Osteocyte (in vitro differentiated cells): ENCODE data around the gene SPIRE2. TPM values are rescaled to one million over a fixed set of nuclear protein-coding genes. Genes with fewer than 3 reads are reported as not detected.

ENCODE experiments used
- DNase-seq: peaks from one replicate; pipeline ENCODE4 v3.0.0; 2021; ENCODE audit warnings: mixed read lengths; ENCODE audit not compliant: unreplicated experiment; ENCODE audit errors: extremely low spot score
- H3K27ac Mint-ChIP-seq: one replicate; pipeline ENCODE4 v1.8.0; 2021; ENCODE audit warnings: mild to moderate bottlenecking, mixed read lengths; ENCODE audit not compliant: unreplicated experiment
- H3K27me3 Mint-ChIP-seq: one replicate; pipeline ENCODE4 v1.8.0; 2021; ENCODE audit warnings: mixed read lengths; ENCODE audit not compliant: unreplicated experiment
- H3K36me3 Mint-ChIP-seq: one replicate; pipeline ENCODE4 v1.8.0; 2021; ENCODE audit warnings: mixed read lengths; ENCODE audit not compliant: unreplicated experiment
- H3K4me1 Mint-ChIP-seq: one replicate; pipeline ENCODE4 v1.8.0; 2021; ENCODE audit warnings: mixed read lengths; ENCODE audit not compliant: unreplicated experiment
- H3K4me3 Mint-ChIP-seq: one replicate; pipeline ENCODE4 v1.8.0; 2021; ENCODE audit warnings: mild to moderate bottlenecking, moderate library complexity, mixed read lengths; ENCODE audit not compliant: unreplicated experiment
- H3K9me3 Mint-ChIP-seq: one replicate; pipeline ENCODE4 v1.8.0; 2021; ENCODE audit warnings: mixed read lengths; ENCODE audit not compliant: unreplicated experiment
- total RNA-seq: library from RNA; stranded (reverse); gene quantifications from 2 replicates; pipeline ENCODE4 v1.2.1, GENCODE V29; 2021
- TF ChIP-seq, protein P1 (sequence below): fragments of 200-600 bp; sonication (generic); IDR thresholded peaks from 2 replicates; pipeline ENCODE4 v1.5.0; 2021; ENCODE audit warnings: antibody characterized with exemption, mild to moderate bottlenecking, moderate library complexity

SPIRE2 gene
- total RNA-seq, 1 donor from 2014 or later: 4.6 TPM

GRCh38 chr16:89837014-89837546, 8.8 kb downstream of the SPIRE2 start:
- peak overlapping the region; percentile 94 for H3K27ac Mint-ChIP-seq
- no peak for DNase-seq
- no peaks in the 10 kb centered on the region for H3K27me3 Mint-ChIP-seq
- H3K4me3 Mint-ChIP-seq: peak overlapping the region; percentile 62
- peaks cover 25% of the 10 kb centered on the region for H3K4me1 Mint-ChIP-seq
- H3K9me3 Mint-ChIP-seq: no peaks in the 10 kb centered on the region
- TF ChIP-seq, protein P1, sequence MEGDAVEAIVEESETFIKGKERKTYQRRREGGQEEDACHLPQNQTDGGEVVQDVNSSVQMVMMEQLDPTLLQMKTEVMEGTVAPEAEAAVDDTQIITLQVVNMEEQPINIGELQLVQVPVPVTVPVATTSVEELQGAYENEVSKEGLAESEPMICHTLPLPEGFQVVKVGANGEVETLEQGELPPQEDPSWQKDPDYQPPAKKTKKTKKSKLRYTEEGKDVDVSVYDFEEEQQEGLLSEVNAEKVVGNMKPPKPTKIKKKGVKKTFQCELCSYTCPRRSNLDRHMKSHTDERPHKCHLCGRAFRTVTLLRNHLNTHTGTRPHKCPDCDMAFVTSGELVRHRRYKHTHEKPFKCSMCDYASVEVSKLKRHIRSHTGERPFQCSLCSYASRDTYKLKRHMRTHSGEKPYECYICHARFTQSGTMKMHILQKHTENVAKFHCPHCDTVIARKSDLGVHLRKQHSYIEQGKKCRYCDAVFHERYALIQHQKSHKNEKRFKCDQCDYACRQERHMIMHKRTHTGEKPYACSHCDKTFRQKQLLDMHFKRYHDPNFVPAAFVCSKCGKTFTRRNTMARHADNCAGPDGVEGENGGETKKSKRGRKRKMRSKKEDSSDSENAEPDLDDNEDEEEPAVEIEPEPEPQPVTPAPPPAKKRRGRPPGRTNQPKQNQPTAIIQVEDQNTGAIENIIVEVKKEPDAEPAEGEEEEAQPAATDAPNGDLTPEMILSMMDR: no peak
- no peaks in the 10 kb centered on the region for H3K36me3 Mint-ChIP-seq

GRCh38 chr16:89841275-89841674, 13.0 kb downstream of the SPIRE2 start:
- H3K27me3 Mint-ChIP-seq: no peaks in the 10 kb centered on the region
- H3K4me3 Mint-ChIP-seq: no peak overlapping the region
- no peak for DNase-seq
- TF ChIP-seq, protein P1: no peak
- H3K36me3 Mint-ChIP-seq: no peaks in the 10 kb centered on the region
- H3K9me3 Mint-ChIP-seq: no peaks in the 10 kb centered on the region
- H3K4me1 Mint-ChIP-seq: peaks cover 25% of the 10 kb centered on the region
- no peak overlapping the region for H3K27ac Mint-ChIP-seq

DNA sequence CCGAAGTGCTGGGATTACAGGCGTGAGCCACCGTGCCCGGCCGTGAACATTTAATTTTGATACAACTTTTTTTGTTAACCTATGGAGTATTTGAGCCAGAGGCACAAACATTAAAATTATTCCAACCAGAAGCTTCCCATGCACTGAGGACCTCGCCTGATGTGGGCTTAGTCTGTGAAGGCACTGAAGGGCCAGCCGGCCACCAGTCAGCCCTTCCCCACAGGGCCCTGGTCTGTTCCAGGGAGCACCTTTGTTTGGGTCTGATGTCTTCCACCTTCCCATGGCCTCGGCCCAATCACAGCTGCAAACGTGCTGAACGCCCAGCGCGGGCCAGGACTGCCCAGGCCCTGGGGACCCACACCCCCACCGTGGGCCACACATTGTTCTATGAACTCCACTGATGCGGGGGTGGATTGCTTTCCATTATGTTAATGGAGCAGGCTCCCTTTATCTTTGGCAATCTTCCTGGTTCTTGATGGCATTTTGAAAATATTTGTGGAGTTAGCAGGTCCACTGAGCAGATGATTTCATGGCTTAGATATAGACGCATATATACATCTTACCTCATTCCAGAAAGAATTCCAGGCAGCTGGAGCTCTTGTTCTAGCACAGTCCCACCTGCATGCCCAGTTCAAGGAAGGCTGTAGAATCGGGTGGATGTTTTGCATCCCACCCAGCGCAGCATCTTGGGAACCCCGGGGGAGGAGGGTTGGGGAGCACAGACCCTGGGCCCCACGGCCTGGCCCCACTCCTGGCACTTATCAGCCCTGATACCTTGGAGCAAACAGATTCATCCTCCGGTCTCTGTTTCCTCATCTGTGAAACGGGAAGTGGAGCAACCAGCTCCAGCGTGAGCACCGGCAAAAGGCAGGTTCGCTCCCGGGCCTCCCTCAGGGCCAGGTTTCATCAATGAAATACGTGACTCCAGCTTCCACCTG, 14.5 kb downstream of the SPIRE2 start:
- no peak for DNase-seq
- H3K27ac Mint-ChIP-seq: no peak overlapping the region
- TF ChIP-seq, protein P1: no peak
- no peaks in the 10 kb centered on the region for H3K27me3 Mint-ChIP-seq
- H3K9me3 Mint-ChIP-seq: no peaks in the 10 kb centered on the region
- H3K4me3 Mint-ChIP-seq: no peak overlapping the region
- H3K4me1 Mint-ChIP-seq: peaks cover 17% of the 10 kb centered on the region
- H3K36me3 Mint-ChIP-seq: no peaks in the 10 kb centered on the region

DNA sequence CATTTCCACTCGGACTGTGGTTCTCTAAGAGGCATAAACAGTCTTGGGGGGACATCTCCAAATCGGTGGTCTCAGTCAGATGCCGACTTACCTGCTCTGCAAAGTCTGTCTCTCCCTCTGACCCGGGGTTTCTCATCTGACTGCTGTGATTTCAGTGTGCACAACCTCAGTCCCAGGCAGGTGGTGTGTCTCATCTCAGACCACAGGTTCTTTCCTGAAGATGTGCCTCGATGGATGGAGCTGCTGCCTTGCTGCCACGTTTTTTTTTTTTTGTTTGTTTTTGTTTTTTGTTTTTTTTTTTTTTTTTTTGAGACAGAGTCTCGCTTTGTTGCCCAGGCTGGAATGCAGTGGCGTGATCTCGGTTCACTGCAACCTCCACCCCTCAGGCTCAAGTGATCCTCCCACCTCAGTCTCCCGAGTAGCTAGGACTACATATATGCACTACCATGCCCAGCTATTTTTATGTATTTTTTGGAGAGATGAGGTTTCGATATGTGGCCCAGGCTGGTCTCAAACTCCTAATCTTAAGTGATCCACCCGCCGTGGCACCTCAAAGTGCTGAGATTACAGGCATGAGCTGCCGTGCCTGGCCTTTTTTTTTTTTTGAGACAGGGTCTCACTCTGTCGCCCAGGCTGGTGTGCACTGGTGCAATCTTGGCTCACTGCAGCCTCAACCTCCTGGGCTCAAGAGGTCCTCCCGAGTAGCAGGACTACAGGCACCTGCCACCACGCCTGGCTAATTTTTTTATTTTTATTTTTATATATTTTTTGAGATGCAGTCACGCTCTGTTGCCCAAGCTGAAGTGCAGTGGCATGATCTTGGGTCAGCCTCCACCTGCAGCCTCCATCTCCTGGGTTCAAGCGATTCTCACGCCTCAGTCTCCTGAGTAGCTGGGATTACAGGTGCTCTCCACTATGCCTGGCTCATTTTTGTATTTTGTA, 15.4 kb downstream of the SPIRE2 start:
- no peaks in the 10 kb centered on the region for H3K36me3 Mint-ChIP-seq
- DNase-seq: no peak
- H3K9me3 Mint-ChIP-seq: no peaks in the 10 kb centered on the region
- H3K4me3 Mint-ChIP-seq: no peak overlapping the region
- H3K27ac Mint-ChIP-seq: no peak overlapping the region
- H3K27me3 Mint-ChIP-seq: no peaks in the 10 kb centered on the region
- peaks cover 8% of the 10 kb centered on the region for H3K4me1 Mint-ChIP-seq
- TF ChIP-seq, protein P1: no peak
